SK-N-SH (cell line): ENCODE results near the gene TNFRSF11A. TPM values are rescaled to one million over a fixed set of nuclear protein-coding genes. Genes with fewer than 3 reads are reported as not detected.

ENCODE experiments used
- CTCF ChIA-PET: fragments of 300-600, 350-600 bp; formaldehyde crosslinking; extraction: SDS; loops from one replicate; lab custom pipeline; 2021; lab: Yijun Ruan, JAX
- POLR2A ChIA-PET: fragments of 350-600 bp; sonication (Branson Sonifier 250); formaldehyde crosslinking; extraction: SDS; loops from one replicate; lab custom pipeline; 2020; ENCODE audit warnings: antibody characterized with exemption, inconsistent platforms; lab: Yijun Ruan, JAX
- DNase-seq: peaks from one replicate; pipeline ENCODE4 v3.0.0; 2012
- H2AFZ ChIP-seq: fragments of 200-600 bp; sonication (generic); 2 replicates; pipeline ENCODE4 v1.8.1; 2016; ENCODE audit warnings: antibody characterized with exemption, mild to moderate bottlenecking, low read depth
- H3F3A ChIP-seq: fragments of 200-600 bp; sonication (generic); replicated peaks from 2 replicates; pipeline ENCODE3; 2016; ENCODE audit warnings: antibody characterized with exemption, mild to moderate bottlenecking; ENCODE audit not compliant: insufficient read depth
- H3K27ac ChIP-seq, 2 experiments: fragments of 200-500 bp in 1 of 2; fragments of 200-600 bp in 1 of 2; sonication (Bioruptor generic) in 1 of 2; sonication (generic), shearing (Covaris generic) in 1 of 2; 2 replicates each; pipeline versions ENCODE4 v1.5.1 to v1.6.1; 2014 to 2016; ENCODE audit warnings: low read depth in 2 of 2, inconsistent platforms in 1 of 2, low read length in 1 of 2, mild to moderate bottlenecking in 1 of 2, mixed read lengths in 1 of 2
- H3K27me3 ChIP-seq: fragments of 200-600 bp; sonication (generic), shearing (Covaris generic); 2 replicates; pipeline ENCODE4 v1.6.1; 2016; ENCODE audit warnings: mixed run types; ENCODE audit not compliant: insufficient read depth
- H3K36me3 ChIP-seq, 2 experiments: fragments of 200-500 bp in 1 of 2; fragments of 200-600 bp in 1 of 2; sonication (Bioruptor generic) in 1 of 2; sonication (generic) in 1 of 2; replicated peaks in 1 of 2; 2 replicates each; pipeline versions ENCODE3 to v1.5.1; 2014 to 2016; ENCODE audit warnings: low read length in 1 of 2, mild to moderate bottlenecking in 1 of 2; ENCODE audit not compliant: insufficient read depth in 2 of 2, control insufficient read depth in 1 of 2
- H3K4me1 ChIP-seq, 2 experiments: fragments of 200-500 bp in 1 of 2; fragments of 200-600 bp in 1 of 2; sonication (Bioruptor generic) in 1 of 2; sonication (generic), shearing (Covaris generic) in 1 of 2; 2 replicates each; pipeline versions ENCODE4 v1.5.1 to v1.6.1; 2014 to 2016; ENCODE audit warnings: low read depth in 1 of 2, low read length in 1 of 2, mixed run types in 1 of 2; ENCODE audit not compliant: insufficient read depth in 2 of 2, control insufficient read depth in 1 of 2
- H3K4me2 ChIP-seq: fragments of 200-600 bp; sonication (generic), shearing (Covaris generic); 2 replicates; pipeline ENCODE4 v1.6.1; 2017; ENCODE audit warnings: mixed run types
- H3K4me3 ChIP-seq, 2 experiments: fragments of 200-500 bp in 1 of 2; fragments of 200-600 bp in 1 of 2; sonication (Bioruptor generic) in 1 of 2; sonication (generic), shearing (Covaris generic) in 1 of 2; 2 replicates each; pipeline versions ENCODE4 v1.5.1 to v1.8.1; 2014 to 2016; ENCODE audit warnings: low read depth in 2 of 2, inconsistent platforms in 1 of 2, low read length in 1 of 2, mild to moderate bottlenecking in 1 of 2, mixed read lengths in 1 of 2, moderate library complexity in 1 of 2
- H3K79me2 ChIP-seq: fragments of 200-600 bp; sonication (generic); 2 replicates; pipeline ENCODE4 v1.8.1; 2017; ENCODE audit warnings: mild to moderate bottlenecking; ENCODE audit not compliant: insufficient read depth
- H3K9ac ChIP-seq: fragments of 200-600 bp; sonication (generic); 2 replicates; pipeline ENCODE4 v1.6.1; 2017; ENCODE audit warnings: mixed run types
- H3K9me2 ChIP-seq: fragments of 200-600 bp; sonication (generic); 2 replicates; pipeline ENCODE4 v1.6.1; 2017; ENCODE audit warnings: mixed run types
- H3K9me3 ChIP-seq: fragments of 200-600 bp; sonication (generic); 2 replicates; pipeline ENCODE4 v1.6.1; 2017; ENCODE audit warnings: mixed run types, mild to moderate bottlenecking, moderate library complexity
- H4K20me1 ChIP-seq: fragments of 200-600 bp; sonication (generic); 2 replicates; pipeline ENCODE4 v1.6.1; 2017; ENCODE audit warnings: mild to moderate bottlenecking, mixed run types; ENCODE audit not compliant: insufficient read depth
- ELF1 ChIP-seq: IDR thresholded peaks from 2 replicates; pipeline ENCODE4 v1.4.0; 2012
- EZH2phosphoT487 ChIP-seq: fragments of 200-600 bp; sonication (generic); IDR thresholded peaks from 2 replicates; pipeline ENCODE4 v1.6.1; 2017; ENCODE audit warnings: low read depth, mixed run types, mild to moderate bottlenecking, antibody characterized with exemption, moderate library complexity, borderline replicate concordance
- FOSL2 ChIP-seq: IDR thresholded peaks from 2 replicates; pipeline ENCODE4 v1.4.0; 2012; ENCODE audit warnings: low read depth, mild to moderate bottlenecking, moderate library complexity, borderline replicate concordance
- FOXM1 ChIP-seq: IDR thresholded peaks from 2 replicates; pipeline ENCODE4 v1.4.0; 2012; ENCODE audit warnings: low read depth, mild to moderate bottlenecking
- GABPA ChIP-seq: IDR thresholded peaks from 2 replicates; pipeline ENCODE4 v1.4.0; 2012; ENCODE audit warnings: low read depth, mild to moderate bottlenecking
- GATA2 ChIP-seq: sonication (generic); formaldehyde crosslinking; IDR thresholded peaks from 2 replicates; pipeline ENCODE4 v1.5.0; 2020; ENCODE audit warnings: mild to moderate bottlenecking, missing genetic modification reagents
- JUND ChIP-seq: IDR thresholded peaks from 2 replicates; pipeline ENCODE4 v1.4.0; 2012
- NRF1 ChIP-seq: IDR thresholded peaks from 2 replicates; pipeline ENCODE4 v1.6.1; 2012; ENCODE audit warnings: low read depth, mild to moderate bottlenecking, low read length
- POLR2AphosphoS5 ChIP-seq: IDR thresholded peaks from 2 replicates; pipeline ENCODE4 v1.6.1; 2012; ENCODE audit warnings: low read depth, low read length
- RAD21 ChIP-seq: IDR thresholded peaks from 2 replicates; pipeline ENCODE4 v1.6.1; 2012; ENCODE audit warnings: mild to moderate bottlenecking, low read length
- RCOR1 ChIP-seq: fragments of 150-350 bp; IDR thresholded peaks from 2 replicates; pipeline ENCODE4 v1.6.1; 2017; ENCODE audit warnings: antibody characterized with exemption, low read length
- RFX5 ChIP-seq: IDR thresholded peaks from 2 replicates; pipeline ENCODE4 v1.6.1; 2012; ENCODE audit warnings: mild to moderate bottlenecking, improper control_type of control experiment, low read length
- RXRA ChIP-seq: IDR thresholded peaks from 2 replicates; pipeline ENCODE4 v1.4.0; 2012; ENCODE audit warnings: low read depth, mild to moderate bottlenecking, borderline replicate concordance
- SIN3A ChIP-seq: IDR thresholded peaks from 2 replicates; pipeline ENCODE4 v1.6.1; 2012; ENCODE audit warnings: low read depth, mild to moderate bottlenecking, low read length, moderate library complexity, borderline replicate concordance
- SMC3 ChIP-seq: IDR thresholded peaks from 2 replicates; pipeline ENCODE4 v1.6.1; 2012; ENCODE audit warnings: low read depth, low read length, improper control_type of control experiment
- TEAD4 ChIP-seq: IDR thresholded peaks from 2 replicates; pipeline ENCODE4 v1.4.0; 2012; ENCODE audit warnings: mild to moderate bottlenecking, borderline replicate concordance; ENCODE audit not compliant: insufficient read depth
- WGBS: methylation state at CpG from one replicate; pipeline ENCODE4 v1.1.6; 2017; ENCODE audit warnings: low lambda C conversion rate; 5-methylcytosine and 5-hydroxymethylcytosine counted together
- polyA plus RNA-seq, 3 experiments: library from polyadenylated mRNA; depleted of rRNA; stranded (reverse); fragments of >200 nt; gene quantifications; 2 replicates each; pipeline ENCODE4 v1.2.3, GENCODE V29; 2012
- TF ChIP-seq, protein P1 (sequence below): fragments of 150-350 bp; IDR thresholded peaks from 2 replicates; pipeline ENCODE4 v1.6.1; 2017; ENCODE audit warnings: antibody characterized with exemption, low read length, low read depth, borderline replicate concordance
- TF ChIP-seq, protein P2 (sequence below): IDR thresholded peaks from 2 replicates; pipeline ENCODE4 v1.4.0; 2012; ENCODE audit warnings: low read depth, borderline replicate concordance
- TF ChIP-seq, protein P3 (sequence below): IDR thresholded peaks from 2 replicates; pipeline ENCODE4 v1.4.0; 2012; ENCODE audit warnings: low read depth, borderline replicate concordance
- TF ChIP-seq, protein P4 (sequence below): IDR thresholded peaks from 2 replicates; pipeline ENCODE4 v1.4.0; 2012; ENCODE audit warnings: low read depth

Gene TNFRSF11A
- polyA plus RNA-seq, 1 of the 3 experiments (the other 2 are of a cell fraction), result 5.1 TPM

DNA sequence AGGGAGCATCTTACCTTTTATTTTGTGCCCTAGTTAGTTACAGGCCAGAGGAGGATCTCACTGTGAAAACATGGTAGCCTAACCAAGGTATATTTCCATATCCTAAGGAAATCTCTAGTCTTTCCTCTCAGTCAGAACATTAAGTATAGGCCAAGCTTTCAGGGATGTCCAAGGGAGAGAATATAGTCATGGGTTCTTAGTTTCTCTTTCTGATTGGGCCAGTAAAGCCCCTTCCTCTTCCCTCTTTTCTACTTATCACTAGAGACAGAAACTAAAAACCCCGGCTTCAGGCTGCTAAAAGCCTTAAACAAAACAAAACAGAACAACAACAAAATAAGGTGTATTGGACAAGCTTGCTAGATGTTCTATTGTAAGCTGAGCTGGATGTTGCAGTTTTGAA is 44.3 kb upstream of the TNFRSF11A start:
- Histone ChIP-seq H3K4me2 (peak overlapping the region; percentile 65; the same call in 1 of the 2 replicates), H2AFZ (no peak overlapping the region), H3K27ac (peak overlapping the region; percentile 36 to 87; a peak in 3 of 4 replicates), H4K20me1 (no peaks in the 10 kb centered on the region), H3K4me1 (peaks cover 0 to 18% of the 10 kb centered on the region in 2 experiments; a peak in 2 of 4 replicates), H3F3A (peaks cover 37% of the 10 kb centered on the region), H3K9me3 (no peaks in the 10 kb centered on the region), H3K79me2 (no peaks in the 10 kb centered on the region), H3K27me3 (no peaks in the 10 kb centered on the region), H3K9ac (no peak overlapping the region), H3K36me3 (peaks cover 15 to 27% of the 10 kb centered on the region in 2 experiments), H3K4me3 (no peak overlapping the region), H3K9me2 (no peaks in the 10 kb centered on the region)
- POLR2A ChIA-PET, result no interaction called here
- 95% methylated on average over 1 of the region's 1 CpG for WGBS
- no peak for DNase-seq
- CTCF ChIA-PET, result interaction anchor here (1.4 to 1.8 kb wide), 2 partner anchors 32 kb away, joined by 4 to 9 read pairs; no protein-coding TSS in a partner anchor
- TF ChIP-seq SIN3A (no peak), JUND (no peak), RCOR1 (no peak), RFX5 (no peak), GABPA (no peak), SMC3 (no peak), FOXM1 (no peak), RAD21 (no peak), RXRA (no peak), GATA2 (CRISPR knock-in tag) (no peak), FOSL2 (no peak), EZH2phosphoT487 (no peak), ELF1 (no peak), TEAD4 (no peak), POLR2AphosphoS5 (no peak), NRF1 (no peak)
- TF ChIP-seq, protein P1, sequence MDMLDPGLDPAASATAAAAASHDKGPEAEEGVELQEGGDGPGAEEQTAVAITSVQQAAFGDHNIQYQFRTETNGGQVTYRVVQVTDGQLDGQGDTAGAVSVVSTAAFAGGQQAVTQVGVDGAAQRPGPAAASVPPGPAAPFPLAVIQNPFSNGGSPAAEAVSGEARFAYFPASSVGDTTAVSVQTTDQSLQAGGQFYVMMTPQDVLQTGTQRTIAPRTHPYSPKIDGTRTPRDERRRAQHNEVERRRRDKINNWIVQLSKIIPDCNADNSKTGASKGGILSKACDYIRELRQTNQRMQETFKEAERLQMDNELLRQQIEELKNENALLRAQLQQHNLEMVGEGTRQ, result no peak
- TF ChIP-seq, protein P2, sequence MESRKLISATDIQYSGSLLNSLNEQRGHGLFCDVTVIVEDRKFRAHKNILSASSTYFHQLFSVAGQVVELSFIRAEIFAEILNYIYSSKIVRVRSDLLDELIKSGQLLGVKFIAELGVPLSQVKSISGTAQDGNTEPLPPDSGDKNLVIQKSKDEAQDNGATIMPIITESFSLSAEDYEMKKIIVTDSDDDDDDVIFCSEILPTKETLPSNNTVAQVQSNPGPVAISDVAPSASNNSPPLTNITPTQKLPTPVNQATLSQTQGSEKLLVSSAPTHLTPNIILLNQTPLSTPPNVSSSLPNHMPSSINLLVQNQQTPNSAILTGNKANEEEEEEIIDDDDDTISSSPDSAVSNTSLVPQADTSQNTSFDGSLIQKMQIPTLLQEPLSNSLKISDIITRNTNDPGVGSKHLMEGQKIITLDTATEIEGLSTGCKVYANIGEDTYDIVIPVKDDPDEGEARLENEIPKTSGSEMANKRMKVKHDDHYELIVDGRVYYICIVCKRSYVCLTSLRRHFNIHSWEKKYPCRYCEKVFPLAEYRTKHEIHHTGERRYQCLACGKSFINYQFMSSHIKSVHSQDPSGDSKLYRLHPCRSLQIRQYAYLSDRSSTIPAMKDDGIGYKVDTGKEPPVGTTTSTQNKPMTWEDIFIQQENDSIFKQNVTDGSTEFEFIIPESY, result no peak
- TF ChIP-seq, protein P3, sequence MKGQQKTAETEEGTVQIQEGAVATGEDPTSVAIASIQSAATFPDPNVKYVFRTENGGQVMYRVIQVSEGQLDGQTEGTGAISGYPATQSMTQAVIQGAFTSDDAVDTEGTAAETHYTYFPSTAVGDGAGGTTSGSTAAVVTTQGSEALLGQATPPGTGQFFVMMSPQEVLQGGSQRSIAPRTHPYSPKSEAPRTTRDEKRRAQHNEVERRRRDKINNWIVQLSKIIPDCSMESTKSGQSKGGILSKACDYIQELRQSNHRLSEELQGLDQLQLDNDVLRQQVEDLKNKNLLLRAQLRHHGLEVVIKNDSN, result no peak
- TF ChIP-seq, protein P4, sequence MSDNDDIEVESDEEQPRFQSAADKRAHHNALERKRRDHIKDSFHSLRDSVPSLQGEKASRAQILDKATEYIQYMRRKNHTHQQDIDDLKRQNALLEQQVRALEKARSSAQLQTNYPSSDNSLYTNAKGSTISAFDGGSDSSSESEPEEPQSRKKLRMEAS, result no peak
